HEK293T (cell line): ENCODE data around the gene ACHE.

Source experiments
- ARNT ChIP-seq: fragments of 450-650 bp; IDR thresholded peaks from 2 replicates; pipeline ENCODE4 v1.6.1; 2017; ENCODE audit warnings: mild to moderate bottlenecking
- BHLHE40 ChIP-seq: fragments of 450-650 bp; IDR thresholded peaks from 2 replicates; pipeline ENCODE4 v1.6.1; 2016; ENCODE audit warnings: mild to moderate bottlenecking, moderate library complexity, borderline replicate concordance
- FOXA1 ChIP-seq: fragments of 450-650 bp; IDR thresholded peaks from 2 replicates; pipeline ENCODE4 v1.6.1; 2016; ENCODE audit warnings: mild to moderate bottlenecking
- FOXK2 ChIP-seq: fragments of 450-650 bp; IDR thresholded peaks from 2 replicates; pipeline ENCODE4 v1.6.1; 2016; ENCODE audit warnings: mild to moderate bottlenecking
- FOXM1 ChIP-seq: fragments of 450-650 bp; IDR thresholded peaks from 2 replicates; pipeline ENCODE4 v1.6.1; 2017; ENCODE audit warnings: mild to moderate bottlenecking, borderline replicate concordance
- LEF1 ChIP-seq: fragments of 450-650 bp; IDR thresholded peaks from 2 replicates; pipeline ENCODE4 v1.6.1; 2017; ENCODE audit warnings: mild to moderate bottlenecking, borderline replicate concordance
- NFRKB ChIP-seq: fragments of 450-650 bp; IDR thresholded peaks from 2 replicates; pipeline ENCODE4 v1.6.1; 2016; ENCODE audit warnings: mild to moderate bottlenecking, moderate library complexity
- SP1 ChIP-seq: fragments of 450-650 bp; IDR thresholded peaks from 2 replicates; pipeline ENCODE4 v1.6.1; 2017
- SUZ12 ChIP-seq: fragments of 450-650 bp; IDR thresholded peaks from 2 replicates; pipeline ENCODE4 v1.6.1; 2016; ENCODE audit warnings: mild to moderate bottlenecking
- TARDBP ChIP-seq: fragments of 450-650 bp; IDR thresholded peaks from 2 replicates; pipeline ENCODE4 v1.6.1; 2016
- ZNF384 ChIP-seq: fragments of 450-650 bp; IDR thresholded peaks from 2 replicates; pipeline ENCODE4 v1.6.1; 2016
- TF ChIP-seq, protein P1 (sequence below): fragments of 450-650 bp; IDR thresholded peaks from 2 replicates; pipeline ENCODE4 v1.6.1; 2016

DNA sequence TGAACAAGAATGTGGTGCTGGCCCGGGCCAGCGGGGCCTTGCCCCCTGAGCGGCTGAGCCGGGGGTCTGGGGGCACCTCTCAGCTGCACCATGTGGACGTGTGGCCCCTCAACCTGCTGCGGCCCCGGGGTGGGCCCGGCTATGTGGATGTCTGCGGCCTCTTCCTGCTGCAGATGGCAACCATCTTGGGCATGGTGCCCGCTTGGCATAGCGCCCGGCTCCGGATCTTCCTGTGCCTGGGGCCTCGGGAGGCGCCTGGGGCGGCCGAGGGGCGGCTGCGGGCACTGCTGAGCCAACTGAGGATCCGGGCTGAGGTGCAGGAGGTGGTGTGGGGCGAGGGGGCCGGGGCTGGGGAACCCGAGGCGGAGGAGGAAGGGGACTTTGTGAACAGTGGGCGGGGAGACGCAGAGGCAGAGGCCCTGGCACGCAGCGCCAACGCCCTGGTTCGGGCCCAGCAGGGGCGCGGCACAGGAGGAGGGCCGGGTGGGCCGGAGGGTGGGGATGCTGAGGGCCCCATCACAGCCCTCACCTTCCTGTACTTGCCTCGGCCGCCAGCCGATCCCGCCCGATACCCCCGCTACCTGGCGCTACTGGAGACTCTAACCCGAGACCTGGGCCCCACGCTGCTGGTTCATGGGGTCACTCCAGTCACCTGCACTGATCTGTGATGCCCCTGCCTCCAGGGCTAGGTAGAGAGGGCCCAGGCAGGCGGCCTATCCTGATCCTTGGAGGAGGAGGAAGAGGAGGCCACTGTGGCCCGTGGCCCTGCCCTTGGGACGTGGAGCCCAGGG lies 29.6 kb downstream of the ACHE start:
- TF ChIP-seq SUZ12 = no peak
- no peak for TF ChIP-seq NFRKB
- no peak for TF ChIP-seq ARNT
- no peak for TF ChIP-seq FOXA1
- TF ChIP-seq, protein P1, sequence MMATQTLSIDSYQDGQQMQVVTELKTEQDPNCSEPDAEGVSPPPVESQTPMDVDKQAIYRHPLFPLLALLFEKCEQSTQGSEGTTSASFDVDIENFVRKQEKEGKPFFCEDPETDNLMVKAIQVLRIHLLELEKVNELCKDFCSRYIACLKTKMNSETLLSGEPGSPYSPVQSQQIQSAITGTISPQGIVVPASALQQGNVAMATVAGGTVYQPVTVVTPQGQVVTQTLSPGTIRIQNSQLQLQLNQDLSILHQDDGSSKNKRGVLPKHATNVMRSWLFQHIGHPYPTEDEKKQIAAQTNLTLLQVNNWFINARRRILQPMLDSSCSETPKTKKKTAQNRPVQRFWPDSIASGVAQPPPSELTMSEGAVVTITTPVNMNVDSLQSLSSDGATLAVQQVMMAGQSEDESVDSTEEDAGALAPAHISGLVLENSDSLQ = no peak
- no peak for TF ChIP-seq FOXK2
- TF ChIP-seq SP1 = no peak
- no peak for TF ChIP-seq FOXM1
- no peak for TF ChIP-seq BHLHE40
- no peak for TF ChIP-seq LEF1
- no peak for TF ChIP-seq TARDBP
- TF ChIP-seq ZNF384 = no peak
